Measurements from ENCODE around the gene DNAJC27. TPM values are rescaled to one million over a fixed set of nuclear protein-coding genes. Genes with fewer than 3 reads are reported as not detected.

DNAJC27 gene
- total RNA-seq, 1 experiment from 2014 or later = 5.1 TPM

GRCh38 chr2:24937236-24937635 lies 34.5 kb downstream of the DNAJC27 start:
- no peak overlapping the region for H3K14ac ChIP-seq (ENCODE audit: insufficient read depth, low read length)
- Mint-ChIP-seq H3K9me3 (no peaks in the 10 kb centered on the region), H3K36me3 (ENCODE audit: insufficient read depth in 1 of 3, low read depth in 3 of 3) (no peaks in the 10 kb centered on the region), H3K4me3 (no peak overlapping the region), H3K27ac (no peak overlapping the region), H3K27me3 (ENCODE audit: low read depth) (no peaks in the 10 kb centered on the region; the same call in 1 of the 2 replicates), H3K4me1 (peaks cover 9% of the 10 kb centered on the region in 2 experiments)
- no peak overlapping the region for H2AK5ac ChIP-seq (ENCODE audit: insufficient read length, low read length)
- no peak overlapping the region for H3K27ac ChIP-seq (ENCODE audit: insufficient read length, low read depth, low read length)
- H2BK120ac ChIP-seq (ENCODE audit: low read depth, low read length, poor library complexity, severe bottlenecking) = no peak overlapping the region
- no peak overlapping the region for H3K4me2 ChIP-seq (ENCODE audit: insufficient read depth, insufficient read length, low read length)
- no peak overlapping the region for H4K8ac ChIP-seq (replicated peaks; ENCODE audit: insufficient read length, low read depth, low read length)
- no peak overlapping the region for H3T11ph ChIP-seq (ENCODE audit: low read length)
- no peaks in the 10 kb centered on the region for H3K27me3 ChIP-seq (ENCODE audit: insufficient read depth, low read length)
- H3K18ac ChIP-seq (ENCODE audit: insufficient read length, low read depth, low read length) = no peak overlapping the region
- H2BK12ac ChIP-seq (ENCODE audit: insufficient read length, low read depth, low read length) = no peak overlapping the region
- no peak overlapping the region for H2BK5ac ChIP-seq (ENCODE audit: insufficient read length, low read length)
- no CpG with 5 or more reads among the region's 2 CpGs for WGBS (ENCODE audit: extremely low coverage, insufficient read length, low lambda C conversion rate)
- H3K9ac ChIP-seq (ENCODE audit: extremely low read depth, insufficient read length, low read length) = no peak overlapping the region
- no peak overlapping the region for H3K23ac ChIP-seq (ENCODE audit: insufficient read length, low read depth, low read length)
- no peak overlapping the region for H2AFZ ChIP-seq (ENCODE audit: low read length)
- no peak for TF ChIP-seq CTCF (conservative IDR thresholded peaks at IDR 0.05)
- no peak overlapping the region for H3K4ac ChIP-seq (ENCODE audit: low read depth, low read length)
- H2BK20ac ChIP-seq (ENCODE audit: low read depth, low read length, poor library complexity, severe bottlenecking) = no peak overlapping the region
- H3K79me2 ChIP-seq (ENCODE audit: insufficient read depth, low read length) = no peaks in the 10 kb centered on the region
- H4K91ac ChIP-seq (ENCODE audit: insufficient read length, low read depth, low read length) = no peak overlapping the region
- H3K4me1 ChIP-seq (ENCODE audit: insufficient read depth, low read length) = no peaks in the 10 kb centered on the region
- H3K9me3 ChIP-seq (ENCODE audit: control insufficient read depth, low read depth, low read length) = no peaks in the 10 kb centered on the region
- no peak overlapping the region for H3K56ac ChIP-seq (ENCODE audit: insufficient read length, low read depth, low read length)
- H3K79me1 ChIP-seq (ENCODE audit: insufficient read depth, low read depth, low read length, poor library complexity, severe bottlenecking) = no peaks in the 10 kb centered on the region
- H4K5ac ChIP-seq (ENCODE audit: insufficient read length, low read depth, low read length) = no peak overlapping the region
- H3K23me2 ChIP-seq (ENCODE audit: insufficient read length, low read depth, low read length, poor library complexity, severe bottlenecking) = no peaks in the 10 kb centered on the region
- no peak for DNase-seq
- H2BK15ac ChIP-seq (ENCODE audit: low read depth, low read length) = no peak overlapping the region
- H4K20me1 ChIP-seq (ENCODE audit: control insufficient read depth, insufficient read depth, insufficient read length) = no peaks in the 10 kb centered on the region

Data from H9 (cell line).